PC-3 (cell line): ENCODE data around the gene ARG1.

ENCODE experiments used
- CTCF ChIP-seq: fragments of 300-600 bp; sonication (generic); conservative IDR thresholded peaks from 2 replicates; pipeline ENCODE4 v1.5.1; 2017; ENCODE audit warnings: antibody characterized with exemption, low read depth, mild to moderate bottlenecking, low read length
- EZH2 ChIP-seq: fragments of 300-600 bp; sonication (generic); IDR thresholded peaks from one replicate; pipeline ENCODE4 v1.6.1; 2017; ENCODE audit warnings: antibody characterized with exemption, mild to moderate bottlenecking, low read length; ENCODE audit not compliant: unreplicated experiment
- EZH2phosphoT487 ChIP-seq: fragments of 300-600 bp; sonication (generic); IDR thresholded peaks from 2 replicates; pipeline ENCODE4 v1.6.1; 2018; ENCODE audit warnings: mild to moderate bottlenecking, antibody characterized with exemption, low read length, borderline replicate concordance

- no peak for TF ChIP-seq CTCF
- TF ChIP-seq EZH2 = no peak
- no peak for TF ChIP-seq EZH2phosphoT487
Measured at GRCh38 chr6:131574133-131574532, 1.1 kb downstream of the ARG1 start.
